ENCODE results near the gene TGFB1.

The TGFB1 gene

GRCh38 chr19:41321204-41321599 lies 32.5 kb downstream of the TGFB1 start:
- no peak for DNase-seq (ENCODE audit: low read depth in 2 of 2)

GRCh38 chr19:41320568-41320967 lies 33.2 kb downstream of the TGFB1 start:
- DNase-seq (ENCODE audit: low read depth in 2 of 2), result no peak

GRCh38 chr19:41320185-41320518 lies 33.6 kb downstream of the TGFB1 start:
- no peak for DNase-seq (ENCODE audit: low read depth in 2 of 2)

GRCh38 chr19:41319500-41320184 lies 34.1 kb downstream of the TGFB1 start:
- DNase-seq (ENCODE audit: low read depth in 2 of 2), result no peak

GRCh38 chr19:41318696-41319499 lies 34.8 kb downstream of the TGFB1 start:
- DNase-seq (ENCODE audit: low read depth in 2 of 2), result no peak

GRCh38 chr19:41316306-41316920 lies 37.3 kb downstream of the TGFB1 start:
- no peak for DNase-seq (ENCODE audit: low read depth in 2 of 2)

- DNase-seq (ENCODE audit: low read depth in 2 of 2), result no peak
These were observed 42.1 kb downstream of the TGFB1 start for GRCh38 chr19:41311613-41312012.

- no peak for DNase-seq (ENCODE audit: low read depth in 2 of 2)
These were observed 42.6 kb downstream of the TGFB1 start for GRCh38 chr19:41311072-41311471.

GRCh38 chr19:41310033-41310831 lies 43.5 kb downstream of the TGFB1 start, which contains the start of gene CCDC97:
Gene CCDC97, plus strand, starts transcription at chr19:41310172. Its CDS starts 139 bp downstream, at chr19:41310311.
- peak; percentile 74 to 79 for DNase-seq (ENCODE audit: low read depth in 2 of 2)

- no peak for DNase-seq (ENCODE audit: low read depth in 2 of 2)
These were observed 44.3 kb downstream of the TGFB1 start for GRCh38 chr19:41309180-41310032.

- peak; percentile 82 to 86 for DNase-seq (ENCODE audit: low read depth in 2 of 2)
These were observed 45.1 kb downstream of the TGFB1 start for GRCh38 chr19:41308450-41309179.

GRCh38 chr19:41307954-41308449 lies 45.7 kb downstream of the TGFB1 start:
- DNase-seq (ENCODE audit: low read depth in 2 of 2), result no peak

GRCh38 chr19:41307090-41307875 lies 46.4 kb downstream of the TGFB1 start:
- DNase-seq (ENCODE audit: low read depth in 2 of 2), result no peak

- no peak for DNase-seq (ENCODE audit: low read depth in 2 of 2)
These were observed 47.6 kb downstream of the TGFB1 start for GRCh38 chr19:41305927-41306793.

GRCh38 chr19:41304706-41305483 lies 48.8 kb downstream of the TGFB1 start:
- DNase-seq (ENCODE audit: low read depth in 2 of 2), result no peak

GRCh38 chr19:41303954-41304353 lies 49.8 kb downstream of the TGFB1 start:
- no peak for DNase-seq (ENCODE audit: low read depth in 2 of 2)

- peak; percentile 58 to 60 for DNase-seq (ENCODE audit: low read depth in 2 of 2)
These were observed 50.9 kb downstream of the TGFB1 start for GRCh38 chr19:41302624-41303351.

All from activated CD8-positive, alpha-beta memory T cell treated with anti-CD3 and anti-CD28 coated beads for 4 hours (primary cell).